DMS53 (cell line): Measurements from ENCODE around the gene ALAS2.
A peak's percentile ranks its signal among the peaks of the same experiment; 100 is the strongest.
"Not testable (repeated sequence)": the region's sequence is repeated elsewhere in the genome, so short reads cannot be mapped to it uniquely, and the experiment has no call there.

Experiments
- DNase-seq: peaks from one replicate; lab custom pipeline; 2025; lab: John Stamatoyannopoulos, UW

The ALAS2 gene

GRCh38 chrX:55030271-55031205, at the start of gene ALAS2:
TSS of gene ALAS2 (minus strand) at chrX:55030977. CDS start at chrX:55026000, 4,977 bp downstream.
- no peak for DNase-seq

- no peak for DNase-seq
Measured at GRCh38 chrX:55074851-55075467, 44.2 kb upstream of the ALAS2 start, which contains the start of gene PAGE2B. TSS of gene PAGE2B (plus strand) at chrX:55075030. CDS start at chrX:55076042, 1,012 bp downstream.

GRCh38 chrX:55072286-55072685, 41.5 kb upstream of the ALAS2 start:
- no peak for DNase-seq

GRCh38 chrX:55067180-55067579, 36.4 kb upstream of the ALAS2 start:
- not testable (repeated sequence) for DNase-seq

GRCh38 chrX:55057675-55058249, 27.0 kb upstream of the ALAS2 start:
- DNase-seq = peak; percentile 61

GRCh38 chrX:55056820-55057674, 26.3 kb upstream of the ALAS2 start:
- DNase-seq = peak; percentile 61

- not testable (repeated sequence) for DNase-seq
Measured at GRCh38 chrX:55050599-55050998, 19.8 kb upstream of the ALAS2 start.

- no peak for DNase-seq
Measured at GRCh38 chrX:55041514-55041913, 10.7 kb upstream of the ALAS2 start.

GRCh38 chrX:55039471-55039870, 8.7 kb upstream of the ALAS2 start:
- DNase-seq = no peak

- no peak for DNase-seq
Measured at GRCh38 chrX:55033429-55033828, 2.7 kb upstream of the ALAS2 start.

- no peak for DNase-seq
Measured at GRCh38 chrX:55029291-55029690, 1.5 kb downstream of the ALAS2 start.

- DNase-seq = no peak
Measured at GRCh38 chrX:55028611-55029010, 2.2 kb downstream of the ALAS2 start.

- no peak for DNase-seq
Measured at GRCh38 chrX:55028040-55028439, 2.7 kb downstream of the ALAS2 start.

GRCh38 chrX:55026840-55027239, 3.9 kb downstream of the ALAS2 start:
- no peak for DNase-seq

- DNase-seq = no peak
Measured at GRCh38 chrX:55026143-55026542, 4.6 kb downstream of the ALAS2 start.

- DNase-seq = no peak
Measured at GRCh38 chrX:55014897-55015299, 15.9 kb downstream of the ALAS2 start.

- peak; percentile 29 for DNase-seq
Measured at GRCh38 chrX:55011294-55011693, 19.5 kb downstream of the ALAS2 start.

- DNase-seq = peak; percentile 5
Measured at GRCh38 chrX:55008571-55009358, 22.0 kb downstream of the ALAS2 start.

GRCh38 chrX:55007656-55008055, 23.1 kb downstream of the ALAS2 start:
- DNase-seq = peak; percentile 10

GRCh38 chrX:55006827-55007621, 23.8 kb downstream of the ALAS2 start:
- no peak for DNase-seq
